Hepatocyte (in vitro differentiated cells): Measurements from ENCODE around the gene JOSD2. TPM values are rescaled to one million over a fixed set of nuclear protein-coding genes. Genes with fewer than 3 reads are reported as not detected.

ENCODE experiments used
- DNase-seq: peaks from one replicate; pipeline ENCODE4 v3.0.0-alpha.2; 2016; ENCODE audit warnings: low spot score
- H2AFZ ChIP-seq: fragments of 200-600 bp; sonication (generic); 2 replicates; pipeline ENCODE4 v1.6.0; 2016; ENCODE audit warnings: antibody characterized with exemption, mild to moderate bottlenecking
- H3K27ac ChIP-seq: fragments of 200-600 bp; sonication (generic); 2 replicates; pipeline ENCODE4 v1.5.1; 2016; ENCODE audit warnings: mild to moderate bottlenecking
- H3K27me3 ChIP-seq: fragments of 200-600 bp; sonication (generic); 2 replicates; pipeline ENCODE4 v1.6.1; 2016
- H3K36me3 ChIP-seq: fragments of 200-600 bp; sonication (generic); replicated peaks from 2 replicates; pipeline ENCODE4 v1.5.1; 2016; ENCODE audit warnings: low read depth; ENCODE audit not compliant: insufficient read depth
- H3K4me1 ChIP-seq: fragments of 200-600 bp; sonication (generic); 2 replicates; pipeline ENCODE4 v1.5.1; 2016; ENCODE audit warnings: mild to moderate bottlenecking, moderate library complexity; ENCODE audit not compliant: insufficient read depth
- H3K4me2 ChIP-seq: fragments of 200-600 bp; sonication (generic); 2 replicates; pipeline ENCODE4 v1.6.0; 2016
- H3K4me3 ChIP-seq: fragments of 200-600 bp; sonication (generic); 2 replicates; pipeline ENCODE4 v1.5.1; 2016; ENCODE audit warnings: mild to moderate bottlenecking
- H3K79me2 ChIP-seq: fragments of 200-600 bp; sonication (generic); 2 replicates; pipeline ENCODE4 v1.6.0; 2017; ENCODE audit warnings: mild to moderate bottlenecking
- H3K9me2 ChIP-seq: fragments of 200-600 bp; sonication (generic); replicated peaks from 2 replicates; pipeline ENCODE4 v1.6.0; 2017; ENCODE audit warnings: mild to moderate bottlenecking; ENCODE audit not compliant: insufficient read depth
- H3K9me3 ChIP-seq: fragments of 200-600 bp; sonication (generic); 2 replicates; pipeline ENCODE4 v1.5.1; 2016; ENCODE audit warnings: low read depth, mild to moderate bottlenecking
- H4K20me1 ChIP-seq: fragments of 200-600 bp; sonication (generic); 2 replicates; pipeline ENCODE4 v1.6.0; 2016; ENCODE audit warnings: mild to moderate bottlenecking; ENCODE audit not compliant: insufficient read depth, poor library complexity, severe bottlenecking
- CTCF ChIP-seq: fragments of 200-600 bp; sonication (generic); IDR thresholded peaks from 2 replicates; pipeline ENCODE4 v1.5.1; 2016; ENCODE audit warnings: antibody characterized with exemption, mild to moderate bottlenecking; ENCODE audit not compliant: poor library complexity
- EZH2 ChIP-seq: fragments of 200-600 bp; sonication (generic); IDR thresholded peaks from 2 replicates; pipeline ENCODE4 v1.6.1; 2016; ENCODE audit warnings: antibody characterized with exemption, mild to moderate bottlenecking, borderline replicate concordance
- EZH2phosphoT487 ChIP-seq: fragments of 200-600 bp; sonication (generic); IDR thresholded peaks from one replicate; pipeline ENCODE4 v1.6.1; 2018; ENCODE audit warnings: antibody characterized with exemption, mild to moderate bottlenecking, low read depth, moderate library complexity; ENCODE audit not compliant: unreplicated experiment, severe bottlenecking
- WGBS: methylation state at CpG from one replicate; pipeline ENCODE4 v1.1.6; 2016; ENCODE audit warnings: low lambda C conversion rate; ENCODE audit errors: missing lambda C conversion rate; 5-methylcytosine and 5-hydroxymethylcytosine counted together
- polyA plus RNA-seq: library from polyadenylated mRNA; unstranded; fragments of >200 nt; fragmentation: Nextera tagmentation; extraction: Ambion mirVana; gene quantifications from 2 replicates; pipeline ENCODE4 v1.2.1, GENCODE V29; 2016
- total RNA-seq: library from RNA; depleted of rRNA; stranded (reverse); fragments of >200 nt; gene quantifications from 2 replicates; pipeline ENCODE4 v1.2.3, GENCODE V29; 2014

Gene JOSD2
- total and polyA plus RNA-seq, 2 experiments from 2014 or later: 19.0 to 82.9 TPM

- no peaks in the 10 kb centered on the region for H3K79me2 ChIP-seq
- H3K4me1 ChIP-seq: peaks cover 3% of the 10 kb centered on the region
- H3K4me3 ChIP-seq: no peak overlapping the region
- no peaks in the 10 kb centered on the region for H3K9me3 ChIP-seq
- H3K27me3 ChIP-seq: peaks cover 32% of the 10 kb centered on the region
- WGBS: 79% methylated on average over 18 of the region's 19 CpGs
- no peaks in the 10 kb centered on the region for H3K36me3 ChIP-seq
- no peak for DNase-seq
- no peaks in the 10 kb centered on the region for H4K20me1 ChIP-seq
- H3K27ac ChIP-seq: no peak overlapping the region
- TF ChIP-seq EZH2phosphoT487: no peak
- TF ChIP-seq CTCF: no peak
- TF ChIP-seq EZH2: no peak
- H3K9me2 ChIP-seq: no peaks in the 10 kb centered on the region
- H3K4me2 ChIP-seq: no peak overlapping the region
- H2AFZ ChIP-seq: no peak overlapping the region
Measured at GRCh38 chr19:50553134-50553703, 42.2 kb upstream of the JOSD2 start.

GRCh38 chr19:50552540-50552939 lies 41.5 kb upstream of the JOSD2 start:
- DNase-seq: no peak
- TF ChIP-seq EZH2phosphoT487: no peak
- TF ChIP-seq EZH2: no peak
- no peak for TF ChIP-seq CTCF
- no peaks in the 10 kb centered on the region for H4K20me1 ChIP-seq
- peaks cover 32% of the 10 kb centered on the region for H3K27me3 ChIP-seq
- no peak overlapping the region for H3K4me2 ChIP-seq
- 92% methylated on average over 13 of the region's 15 CpGs for WGBS
- no peaks in the 10 kb centered on the region for H3K9me2 ChIP-seq
- H3K9me3 ChIP-seq: no peaks in the 10 kb centered on the region
- H3K27ac ChIP-seq: no peak overlapping the region
- no peaks in the 10 kb centered on the region for H3K79me2 ChIP-seq
- peaks cover 3% of the 10 kb centered on the region for H3K4me1 ChIP-seq
- H3K36me3 ChIP-seq: no peaks in the 10 kb centered on the region
- H3K4me3 ChIP-seq: no peak overlapping the region
- H2AFZ ChIP-seq: no peak overlapping the region

GRCh38 chr19:50551715-50552187 lies 40.8 kb upstream of the JOSD2 start:
- Histone ChIP-seq H3K36me3 (no peaks in the 10 kb centered on the region), H3K4me1 (peaks cover 3% of the 10 kb centered on the region), H3K9me3 (no peaks in the 10 kb centered on the region), H3K27me3 (peaks cover 29% of the 10 kb centered on the region), H3K79me2 (no peaks in the 10 kb centered on the region), H3K4me2 (peak overlapping the region; percentile 58), H4K20me1 (no peaks in the 10 kb centered on the region), H3K4me3 (no peak overlapping the region), H3K27ac (no peak overlapping the region), H3K9me2 (no peaks in the 10 kb centered on the region), H2AFZ (no peak overlapping the region)
- WGBS: 4% methylated on average over 5 of the region's 22 CpGs
- TF ChIP-seq EZH2 (peak; percentile 30), CTCF (no peak)
- no peak for DNase-seq
